Neural crest cell (in vitro differentiated cells): Measurements from ENCODE around the gene KLHL42. TPM values are rescaled to one million over a fixed set of nuclear protein-coding genes. Genes with fewer than 3 reads are reported as not detected.
"Not testable (repeated sequence)": the region's sequence is repeated elsewhere in the genome, so short reads cannot be mapped to it uniquely, and the experiment has no call there.

Source experiments
- DNase-seq: peaks from one replicate; pipeline ENCODE4 v3.0.0; 2021; ENCODE audit warnings: low read depth, mixed read lengths, low spot score
- H3K27ac Mint-ChIP-seq: one replicate; pipeline ENCODE4 v1.8.0; 2021; ENCODE audit warnings: mild to moderate bottlenecking, mixed read lengths; ENCODE audit not compliant: unreplicated experiment
- H3K27me3 Mint-ChIP-seq: 2 replicates; pipeline ENCODE4 v1.8.0; 2021; ENCODE audit warnings: low read depth, mild to moderate bottlenecking, mixed read lengths
- H3K36me3 Mint-ChIP-seq: 2 replicates; pipeline ENCODE4 v1.8.0; 2021; ENCODE audit warnings: low read depth, mild to moderate bottlenecking, mixed read lengths
- H3K4me1 Mint-ChIP-seq: 2 replicates; pipeline ENCODE4 v1.8.0; 2021; ENCODE audit warnings: mixed read lengths
- H3K4me3 Mint-ChIP-seq: one replicate; pipeline ENCODE4 v1.8.0; 2021; ENCODE audit warnings: mild to moderate bottlenecking, mixed read lengths
- H3K9me3 Mint-ChIP-seq: 2 replicates; pipeline ENCODE4 v1.8.0; 2021; ENCODE audit warnings: mixed read lengths
- total RNA-seq: library from RNA; stranded (reverse); gene quantifications from 2 replicates; pipeline ENCODE4 v1.2.1, GENCODE V29; 2021
- TF ChIP-seq, protein P1 (sequence below): fragments of 200-600 bp; sonication (generic); conservative IDR thresholded peaks from 2 replicates; pipeline ENCODE4 v1.5.0; 2021; ENCODE audit warnings: antibody characterized with exemption, mild to moderate bottlenecking

KLHL42 gene
- total RNA-seq, 1 donor from 2014 or later, result 36.4 TPM

DNA sequence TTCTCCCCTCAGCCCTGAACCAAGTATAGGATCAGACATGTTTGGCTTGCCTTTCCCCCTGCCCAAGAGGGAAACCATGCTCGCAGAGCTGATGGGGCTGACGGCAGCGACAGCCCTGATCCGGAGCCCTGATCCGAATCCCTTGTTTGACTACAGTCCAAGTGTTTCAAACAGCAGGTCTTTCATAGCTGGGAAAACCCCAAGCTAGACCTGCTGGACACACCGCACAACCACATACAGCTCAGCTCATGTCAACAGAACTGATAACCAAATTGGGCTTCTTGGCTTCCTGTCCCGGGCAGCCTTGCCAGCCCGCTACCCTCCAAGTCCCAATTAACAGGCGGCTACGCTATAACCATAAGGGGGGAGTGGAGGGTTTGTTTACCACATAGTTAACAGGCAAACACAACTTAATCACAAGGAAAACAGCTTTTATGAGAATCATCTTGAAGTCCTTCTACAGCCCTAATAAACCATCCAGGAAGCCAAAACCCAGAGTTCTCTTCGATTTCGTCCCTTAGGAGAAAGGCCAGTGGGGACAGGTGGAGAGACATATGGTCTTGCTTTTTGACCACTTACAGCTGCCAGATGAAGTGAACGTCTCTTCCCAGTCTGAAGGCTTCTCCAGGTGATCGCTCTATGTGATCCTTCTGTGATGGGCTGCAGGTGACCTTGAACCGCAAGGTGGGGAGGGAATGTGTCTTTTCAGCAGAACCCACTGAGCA is 64.5 kb downstream of the KLHL42 start:
- Mint-ChIP-seq H3K4me3 (no peak overlapping the region), H3K9me3 (peaks cover 8% of the 10 kb centered on the region), H3K27me3 (peaks cover 7% of the 10 kb centered on the region), H3K4me1 (no peaks in the 10 kb centered on the region), H3K36me3 (peaks cover 5% of the 10 kb centered on the region), H3K27ac (no peak overlapping the region)
- TF ChIP-seq, protein P1, sequence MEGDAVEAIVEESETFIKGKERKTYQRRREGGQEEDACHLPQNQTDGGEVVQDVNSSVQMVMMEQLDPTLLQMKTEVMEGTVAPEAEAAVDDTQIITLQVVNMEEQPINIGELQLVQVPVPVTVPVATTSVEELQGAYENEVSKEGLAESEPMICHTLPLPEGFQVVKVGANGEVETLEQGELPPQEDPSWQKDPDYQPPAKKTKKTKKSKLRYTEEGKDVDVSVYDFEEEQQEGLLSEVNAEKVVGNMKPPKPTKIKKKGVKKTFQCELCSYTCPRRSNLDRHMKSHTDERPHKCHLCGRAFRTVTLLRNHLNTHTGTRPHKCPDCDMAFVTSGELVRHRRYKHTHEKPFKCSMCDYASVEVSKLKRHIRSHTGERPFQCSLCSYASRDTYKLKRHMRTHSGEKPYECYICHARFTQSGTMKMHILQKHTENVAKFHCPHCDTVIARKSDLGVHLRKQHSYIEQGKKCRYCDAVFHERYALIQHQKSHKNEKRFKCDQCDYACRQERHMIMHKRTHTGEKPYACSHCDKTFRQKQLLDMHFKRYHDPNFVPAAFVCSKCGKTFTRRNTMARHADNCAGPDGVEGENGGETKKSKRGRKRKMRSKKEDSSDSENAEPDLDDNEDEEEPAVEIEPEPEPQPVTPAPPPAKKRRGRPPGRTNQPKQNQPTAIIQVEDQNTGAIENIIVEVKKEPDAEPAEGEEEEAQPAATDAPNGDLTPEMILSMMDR, result no peak
- DNase-seq, result no peak

- TF ChIP-seq, protein P1, result no peak
- Mint-ChIP-seq H3K4me3 (no peak overlapping the region), H3K27me3 (peaks cover 7% of the 10 kb centered on the region), H3K27ac (no peak overlapping the region), H3K9me3 (peaks cover 13% of the 10 kb centered on the region), H3K36me3 (peaks cover 5% of the 10 kb centered on the region), H3K4me1 (no peaks in the 10 kb centered on the region)
- no peak for DNase-seq
These were observed 65.2 kb downstream of the KLHL42 start for GRCh38 chr12:27845187-27845586.

GRCh38 chr12:27845706-27846105 is 65.7 kb downstream of the KLHL42 start:
- H3K27ac Mint-ChIP-seq, result not testable (repeated sequence)

DNA sequence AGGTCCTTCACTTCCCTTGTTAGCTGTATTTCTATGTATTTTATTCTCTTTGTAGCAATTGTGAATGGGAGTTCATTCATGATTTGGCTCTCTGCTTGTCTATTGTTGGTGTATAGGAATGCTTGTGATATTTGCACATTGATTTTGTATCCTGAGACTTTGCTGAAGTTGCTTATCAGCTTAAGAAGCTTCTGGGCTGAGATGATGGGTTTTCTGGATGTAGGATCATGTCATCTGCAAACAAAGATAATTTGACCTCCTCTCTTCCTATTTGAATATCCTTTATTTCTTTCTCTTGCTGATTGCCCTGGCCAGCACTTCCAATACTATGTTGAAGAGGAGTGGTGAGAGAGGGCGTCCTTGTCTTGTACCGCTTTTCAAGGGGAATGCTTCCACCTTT is 67.3 kb downstream of the KLHL42 start:
- not testable (repeated sequence) for H3K4me1 Mint-ChIP-seq, H3K36me3 Mint-ChIP-seq, H3K4me3 Mint-ChIP-seq, H3K27me3 Mint-ChIP-seq, DNase-seq
- H3K27ac Mint-ChIP-seq, result peak overlapping the region; percentile 79
- peaks cover 13% of the 10 kb centered on the region for H3K9me3 Mint-ChIP-seq

More at GRCh38 chr12:27845706-27846105, 65.7 kb downstream of the KLHL42 start:
- DNase-seq, H3K4me1 Mint-ChIP-seq, H3K36me3 Mint-ChIP-seq, H3K4me3 Mint-ChIP-seq, H3K27me3 Mint-ChIP-seq: not testable (repeated sequence)
- peaks cover 13% of the 10 kb centered on the region for H3K9me3 Mint-ChIP-seq

DNA sequence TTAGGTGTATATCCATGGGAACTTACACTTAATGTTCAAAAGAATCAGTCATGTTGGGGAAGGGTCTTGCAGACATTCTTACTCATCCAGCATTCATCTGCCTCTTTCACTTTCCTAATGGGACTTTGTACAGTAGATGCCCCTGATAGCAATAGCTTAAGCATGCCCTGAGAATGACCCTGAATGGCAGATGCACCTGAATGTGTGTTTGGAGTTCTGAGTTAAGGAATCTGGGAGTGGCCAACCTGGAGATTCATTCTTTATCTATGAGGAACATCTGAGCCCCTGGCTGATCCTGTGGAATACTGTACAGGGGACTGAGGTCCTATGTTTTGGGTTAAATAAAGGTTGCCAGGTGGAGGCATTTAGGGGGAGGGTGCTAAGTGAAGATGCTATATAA is 71.3 kb downstream of the KLHL42 start:
- DNase-seq, result no peak
- Mint-ChIP-seq H3K9me3 (peaks cover 13% of the 10 kb centered on the region), H3K27ac (no peak overlapping the region), H3K27me3 (peaks cover 7% of the 10 kb centered on the region), H3K4me1 (no peaks in the 10 kb centered on the region), H3K36me3 (peaks cover 5% of the 10 kb centered on the region), H3K4me3 (no peak overlapping the region)
- TF ChIP-seq, protein P1, result no peak

- Mint-ChIP-seq H3K4me3 (no peak overlapping the region), H3K27me3 (peaks cover 7% of the 10 kb centered on the region), H3K27ac (no peak overlapping the region), H3K9me3 (peaks cover 15% of the 10 kb centered on the region), H3K4me1 (no peaks in the 10 kb centered on the region), H3K36me3 (peaks cover 5% of the 10 kb centered on the region)
- no peak for DNase-seq
- TF ChIP-seq, protein P1, result no peak
These were observed 72.1 kb downstream of the KLHL42 start for GRCh38 chr12:27852117-27852516.

Other genes starting within 250 kb of the KLHL42 start
- 1.3 and 1.5 TPM in 2 replicates for gene REP15, start 83.8 kb upstream of the KLHL42 start, total RNA-seq
- 35.4 and 36.7 TPM in 2 replicates for gene MRPS35, start 69.4 kb upstream of the KLHL42 start, total RNA-seq
- gene MANSC4, start within 50 bp of the KLHL42 start, total RNA-seq, result not detected in 2 replicates
- gene PTHLH, start 192.5 kb downstream of the KLHL42 start, total RNA-seq, result 0.27 and 0.56 TPM in 2 replicates